OCI-LY7 (cell line): ENCODE measurements around the gene AIFM3. TPM values are rescaled to one million over a fixed set of nuclear protein-coding genes. Genes with fewer than 3 reads are reported as not detected.

Experiments
- BruUV-seq: library from RNA; stranded (reverse); fragments of 400-500 nt; replicated peaks from 2 replicates; lab custom pipeline; 2021; lab: Mats Ljungman, UMichigan
- CTCF ChIA-PET: fragments of 300-600 bp; sonication (Branson Sonifier 250); formaldehyde crosslinking; loops from one replicate; lab custom pipeline; 2022; ENCODE audit warnings: antibody characterized with exemption; ENCODE audit not compliant: unreplicated experiment; lab: Charles Lee
- POLR2A ChIA-PET: fragments of 300-600 bp; sonication (Branson Sonifier 250); formaldehyde crosslinking; loops from one replicate; lab custom pipeline; 2022; ENCODE audit warnings: antibody characterized with exemption; lab: Charles Lee
- DNase-seq: peaks from one replicate; pipeline ENCODE4 v3.0.0-alpha.2; 2015; ENCODE audit warnings: low spot score
- H2AFZ ChIP-seq: fragments of 200-600 bp; sonication (generic), shearing (Covaris generic); 2 replicates; pipeline ENCODE4 v1.6.1; 2014; ENCODE audit warnings: mild to moderate bottlenecking, antibody characterized with exemption, low read length, moderate library complexity
- H3K27ac ChIP-seq: fragments of 200-600 bp; sonication (generic); 2 replicates; pipeline ENCODE4 v1.5.1; 2014; ENCODE audit warnings: mixed run types, low read depth, mild to moderate bottlenecking, moderate library complexity, low read length, inconsistent platforms; ENCODE audit not compliant: poor library complexity, severe bottlenecking
- H3K36me3 ChIP-seq: fragments of 200-600 bp; sonication (generic); 2 replicates; pipeline ENCODE4 v1.6.1; 2014; ENCODE audit warnings: mild to moderate bottlenecking, antibody characterized with exemption, low read length, moderate library complexity, mixed read lengths; ENCODE audit not compliant: insufficient read depth
- H3K4me1 ChIP-seq: fragments of 200-600 bp; sonication (generic); 2 replicates; pipeline ENCODE4 v1.5.1; 2014; ENCODE audit warnings: mild to moderate bottlenecking, low read length; ENCODE audit not compliant: insufficient read depth, poor library complexity, severe bottlenecking
- H3K4me2 ChIP-seq: fragments of 200-600 bp; sonication (generic); 2 replicates; pipeline ENCODE4 v1.6.1; 2014; ENCODE audit warnings: mild to moderate bottlenecking, low read length
- H3K4me3 ChIP-seq: fragments of 200-600 bp; sonication (generic); 2 replicates; pipeline ENCODE4 v1.5.1; 2014; ENCODE audit warnings: mild to moderate bottlenecking, low read depth, low read length; ENCODE audit not compliant: poor library complexity, severe bottlenecking
- H3K79me2 ChIP-seq: fragments of 200-600 bp; sonication (generic); 2 replicates; pipeline ENCODE4 v1.6.1; 2016; ENCODE audit warnings: low read depth, mild to moderate bottlenecking, low read length, moderate library complexity, mixed read lengths; ENCODE audit not compliant: insufficient read depth
- H3K9me2 ChIP-seq: fragments of 200-600 bp; sonication (generic); 2 replicates; pipeline ENCODE4 v1.6.1; 2016; ENCODE audit warnings: mild to moderate bottlenecking, low read length, mixed read lengths; ENCODE audit not compliant: insufficient read depth
- H3K9me3 ChIP-seq: fragments of 200-600 bp; sonication (generic); 2 replicates; pipeline ENCODE4 v1.6.1; 2014; ENCODE audit warnings: mild to moderate bottlenecking, mixed run types, low read length, mixed read lengths
- H4K20me1 ChIP-seq: fragments of 200-600 bp; sonication (generic); 2 replicates; pipeline ENCODE4 v1.6.1; 2014; ENCODE audit warnings: mild to moderate bottlenecking, antibody characterized with exemption, low read length, moderate library complexity, mixed read lengths; ENCODE audit not compliant: insufficient read depth
- EZH2phosphoT487 ChIP-seq: fragments of 200-600 bp; sonication (generic); IDR thresholded peaks from 2 replicates; pipeline ENCODE4 v1.6.1; 2018; ENCODE audit warnings: low read depth, borderline replicate concordance, mild to moderate bottlenecking, mixed run types, antibody characterized with exemption, low read length, moderate library complexity, mixed read lengths
- intact Hi-C: fragments of 100-400 bp; cut with micrococcal nuclease; formaldehyde crosslinking; loops from one replicate; pipeline ENCODE4 v1.10.0; 2022; ENCODE audit not compliant: unreplicated experiment
- total RNA-seq, 2 experiments: library from RNA; depleted of rRNA in 1 of 2; stranded (reverse); fragments of >200 nt in 1 of 2; shearing (Covaris generic) in 1 of 2; gene quantifications; 2 replicates each; pipeline ENCODE4 v1.2.3, GENCODE V29; 2014 to 2022
- TF ChIP-seq, protein P1 (sequence below): fragments of 200-600 bp; sonication (generic); conservative IDR thresholded peaks from 2 replicates; pipeline ENCODE4 v1.5.1; 2014; ENCODE audit warnings: mild to moderate bottlenecking, antibody characterized with exemption, low read length, moderate library complexity, mixed read lengths

Gene AIFM3
- total RNA-seq, 2 experiments from 2014 or later = 0.47 TPM; not detected in 1

DNA sequence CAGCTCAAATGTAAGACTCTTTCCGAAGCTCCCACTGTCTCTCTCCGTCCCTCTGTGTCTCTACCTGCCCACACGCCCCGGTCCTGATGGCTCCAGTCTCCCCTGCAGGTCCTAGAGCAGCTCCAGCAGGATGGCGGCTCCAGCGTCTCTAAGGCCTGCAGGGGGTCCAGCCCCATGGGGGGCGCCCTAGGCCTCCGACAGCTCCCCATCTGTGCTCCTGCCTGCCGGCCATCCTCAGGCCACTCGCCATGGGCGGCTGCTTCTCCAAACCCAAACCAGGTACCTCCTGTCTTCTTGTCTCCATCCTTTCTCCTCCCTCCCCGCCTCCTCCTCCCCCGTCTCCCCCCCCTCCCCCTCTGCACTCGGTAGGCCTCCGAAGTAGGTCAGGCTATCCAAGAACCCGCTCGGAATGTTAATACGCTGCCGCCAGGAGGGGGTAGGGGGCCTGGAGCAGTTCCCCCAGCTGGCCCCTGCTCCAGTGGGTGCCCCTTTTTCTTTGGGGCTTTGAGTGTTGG is 699 bp downstream of the AIFM3 start:
- Histone ChIP-seq H3K27ac (no peak overlapping the region), H3K4me3 (no peak overlapping the region), H3K79me2 (no peaks in the 10 kb centered on the region), H4K20me1 (no peaks in the 10 kb centered on the region), H3K4me1 (peaks cover 15% of the 10 kb centered on the region), H3K9me3 (no peaks in the 10 kb centered on the region), H2AFZ (no peak overlapping the region), H3K9me2 (no peaks in the 10 kb centered on the region), H3K36me3 (no peaks in the 10 kb centered on the region), H3K4me2 (0 out of 2 replicates have a peak overlapping the region, but pooled peaks have one; percentile 25)
- intact Hi-C loops = no loop called here
- ChIA-PET CTCF (no interaction called here), POLR2A (no interaction called here)
- TF ChIP-seq, protein P1, sequence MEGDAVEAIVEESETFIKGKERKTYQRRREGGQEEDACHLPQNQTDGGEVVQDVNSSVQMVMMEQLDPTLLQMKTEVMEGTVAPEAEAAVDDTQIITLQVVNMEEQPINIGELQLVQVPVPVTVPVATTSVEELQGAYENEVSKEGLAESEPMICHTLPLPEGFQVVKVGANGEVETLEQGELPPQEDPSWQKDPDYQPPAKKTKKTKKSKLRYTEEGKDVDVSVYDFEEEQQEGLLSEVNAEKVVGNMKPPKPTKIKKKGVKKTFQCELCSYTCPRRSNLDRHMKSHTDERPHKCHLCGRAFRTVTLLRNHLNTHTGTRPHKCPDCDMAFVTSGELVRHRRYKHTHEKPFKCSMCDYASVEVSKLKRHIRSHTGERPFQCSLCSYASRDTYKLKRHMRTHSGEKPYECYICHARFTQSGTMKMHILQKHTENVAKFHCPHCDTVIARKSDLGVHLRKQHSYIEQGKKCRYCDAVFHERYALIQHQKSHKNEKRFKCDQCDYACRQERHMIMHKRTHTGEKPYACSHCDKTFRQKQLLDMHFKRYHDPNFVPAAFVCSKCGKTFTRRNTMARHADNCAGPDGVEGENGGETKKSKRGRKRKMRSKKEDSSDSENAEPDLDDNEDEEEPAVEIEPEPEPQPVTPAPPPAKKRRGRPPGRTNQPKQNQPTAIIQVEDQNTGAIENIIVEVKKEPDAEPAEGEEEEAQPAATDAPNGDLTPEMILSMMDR = no peak
- no peak for TF ChIP-seq EZH2phosphoT487
- no peak for DNase-seq
- no TSS peak for BruUV-seq

DNA sequence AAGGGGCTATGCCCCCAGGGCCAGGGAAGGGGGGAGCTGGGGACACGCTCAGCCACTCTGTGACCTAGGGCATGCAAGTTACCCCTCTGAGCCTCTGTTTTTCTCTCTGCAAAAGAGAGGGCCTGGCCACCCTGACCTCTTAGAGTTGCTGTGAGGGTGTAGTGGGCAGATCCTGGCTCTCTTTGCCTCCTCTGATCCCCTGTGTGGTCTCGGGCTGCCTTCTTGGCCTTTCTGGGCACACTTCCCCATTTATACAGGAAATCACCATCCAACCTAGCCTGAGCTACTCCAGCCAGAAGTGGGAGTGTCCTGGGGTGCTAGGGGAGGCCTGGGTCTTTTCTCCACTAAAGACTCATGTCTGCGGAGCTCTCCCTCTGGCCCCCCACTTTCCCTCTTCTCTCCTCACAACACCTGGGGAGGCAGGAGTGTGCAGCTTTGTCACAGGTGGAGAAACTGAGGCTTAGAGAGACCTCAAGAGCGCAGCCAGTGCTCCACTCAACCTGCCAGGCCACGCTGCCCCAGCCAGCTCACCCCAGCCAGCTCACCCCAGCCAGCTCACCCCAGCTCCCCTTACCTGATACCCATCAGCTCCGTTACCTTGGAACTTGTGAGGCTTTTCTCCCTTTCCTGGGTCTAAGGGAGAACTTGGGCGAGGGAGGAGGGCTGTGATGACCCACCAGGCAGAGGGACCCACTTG is 1.4 kb downstream of the AIFM3 start:
- Histone ChIP-seq H3K27ac (no peak overlapping the region), H3K4me1 (peaks cover 15% of the 10 kb centered on the region), H3K4me3 (no peak overlapping the region), H4K20me1 (no peaks in the 10 kb centered on the region), H3K79me2 (no peaks in the 10 kb centered on the region), H3K36me3 (no peaks in the 10 kb centered on the region), H3K4me2 (peak overlapping the region; percentile 25; the same call in 1 of the 2 replicates), H3K9me3 (no peaks in the 10 kb centered on the region), H3K9me2 (no peaks in the 10 kb centered on the region), H2AFZ (no peak overlapping the region)
- ChIA-PET POLR2A (interaction anchor here (0.6 kb wide), 1 partner anchor 48 kb away, joined by 3 read pairs; no protein-coding TSS in a partner anchor), CTCF (no interaction called here)
- intact Hi-C loops = no loop called here
- no peak for TF ChIP-seq EZH2phosphoT487
- TF ChIP-seq, protein P1 = no peak
- BruUV-seq = no TSS peak
- peak; percentile 40 for DNase-seq
